ENCODE data around the gene SPG21.

Gene SPG21

GRCh38 chr15:64931381-64931780 lies 58.3 kb downstream of the SPG21 start:
- Histone ChIP-seq H3K9me3 (replicated peaks; ENCODE audit: low read length) (no peaks in the 10 kb centered on the region), H3K4me2 (ENCODE audit: low read length) (no peak overlapping the region), H3K36me3 (ENCODE audit: insufficient read depth, low read length) (no peaks in the 10 kb centered on the region), H3K4me3 (ENCODE audit: low read length) (no peak overlapping the region), H3K27me3 (ENCODE audit: control insufficient read depth, insufficient read depth, low read length) (no peaks in the 10 kb centered on the region), H3K4me1 (ENCODE audit: control insufficient read depth, insufficient read depth, low read length) (peaks cover 5% of the 10 kb centered on the region), H3K9ac (ENCODE audit: low read depth, low read length) (no peak overlapping the region)

GRCh38 chr15:64930778-64931371 lies 58.8 kb downstream of the SPG21 start:
- Histone ChIP-seq H3K4me3 (ENCODE audit: low read length) (no peak overlapping the region), H3K4me1 (ENCODE audit: control insufficient read depth, insufficient read depth, low read length) (peaks cover 5% of the 10 kb centered on the region), H3K36me3 (ENCODE audit: insufficient read depth, low read length) (no peaks in the 10 kb centered on the region), H3K9ac (ENCODE audit: low read depth, low read length) (no peak overlapping the region), H3K4me2 (ENCODE audit: low read length) (no peak overlapping the region), H3K9me3 (replicated peaks; ENCODE audit: low read length) (no peaks in the 10 kb centered on the region), H3K27me3 (ENCODE audit: control insufficient read depth, insufficient read depth, low read length) (no peaks in the 10 kb centered on the region)

- Histone ChIP-seq H3K27me3 (ENCODE audit: control insufficient read depth, insufficient read depth, low read length) (no peaks in the 10 kb centered on the region), H3K9ac (ENCODE audit: low read depth, low read length) (no peak overlapping the region), H3K9me3 (replicated peaks; ENCODE audit: low read length) (no peaks in the 10 kb centered on the region), H3K36me3 (ENCODE audit: insufficient read depth, low read length) (no peaks in the 10 kb centered on the region), H3K4me3 (ENCODE audit: low read length) (no peak overlapping the region), H3K4me1 (ENCODE audit: control insufficient read depth, insufficient read depth, low read length) (peaks cover 5% of the 10 kb centered on the region), H3K4me2 (ENCODE audit: low read length) (no peak overlapping the region)
Observed at GRCh38 chr15:64930019-64930652, 59.6 kb downstream of the SPG21 start.

- no peak overlapping the region for H3K4me3 ChIP-seq (ENCODE audit: low read length)
- no peak overlapping the region for H3K4me2 ChIP-seq (ENCODE audit: low read length)
- no peaks in the 10 kb centered on the region for H3K9me3 ChIP-seq (replicated peaks; ENCODE audit: low read length)
- H3K27me3 ChIP-seq (ENCODE audit: control insufficient read depth, insufficient read depth, low read length) = no peaks in the 10 kb centered on the region
- H3K4me1 ChIP-seq (ENCODE audit: control insufficient read depth, insufficient read depth, low read length) = peaks cover 5% of the 10 kb centered on the region
- H3K36me3 ChIP-seq (ENCODE audit: insufficient read depth, low read length) = no peaks in the 10 kb centered on the region
- no peak overlapping the region for H3K9ac ChIP-seq (ENCODE audit: low read depth, low read length)
Observed at GRCh38 chr15:64928626-64929220, 61.0 kb downstream of the SPG21 start.

GRCh38 chr15:64926661-64927060 lies 63.1 kb downstream of the SPG21 start:
- H3K4me3 ChIP-seq (ENCODE audit: low read length) = no peak overlapping the region

GRCh38 chr15:64925335-64926330 lies 64.1 kb downstream of the SPG21 start:
- no peaks in the 10 kb centered on the region for H3K27me3 ChIP-seq (ENCODE audit: control insufficient read depth, insufficient read depth, low read length)
- H3K36me3 ChIP-seq (ENCODE audit: insufficient read depth, low read length) = no peaks in the 10 kb centered on the region
- H3K4me2 ChIP-seq (ENCODE audit: low read length) = no peak overlapping the region
- peaks cover 2% of the 10 kb centered on the region for H3K4me1 ChIP-seq (ENCODE audit: control insufficient read depth, insufficient read depth, low read length)
- no peak overlapping the region for H3K9ac ChIP-seq (ENCODE audit: low read depth, low read length)
- H3K4me3 ChIP-seq (ENCODE audit: low read length) = no peak overlapping the region
- H3K9me3 ChIP-seq (replicated peaks; ENCODE audit: low read length) = no peaks in the 10 kb centered on the region

More at GRCh38 chr15:64926661-64927060, 63.1 kb downstream of the SPG21 start:
- Histone ChIP-seq H3K27me3 (ENCODE audit: control insufficient read depth, insufficient read depth, low read length) (no peaks in the 10 kb centered on the region), H3K4me1 (ENCODE audit: control insufficient read depth, insufficient read depth, low read length) (peaks cover 5% of the 10 kb centered on the region), H3K4me2 (ENCODE audit: low read length) (no peak overlapping the region), H3K36me3 (ENCODE audit: insufficient read depth, low read length) (no peaks in the 10 kb centered on the region), H3K9ac (ENCODE audit: low read depth, low read length) (no peak overlapping the region), H3K9me3 (replicated peaks; ENCODE audit: low read length) (no peaks in the 10 kb centered on the region)

- H3K4me2 ChIP-seq (ENCODE audit: low read length) = no peak overlapping the region
Observed at GRCh38 chr15:64923546-64923945, 66.2 kb downstream of the SPG21 start.

GRCh38 chr15:64921711-64922110 lies 68.0 kb downstream of the SPG21 start:
- no peaks in the 10 kb centered on the region for H3K4me1 ChIP-seq (ENCODE audit: control insufficient read depth, insufficient read depth, low read length)
- H3K9me3 ChIP-seq (replicated peaks; ENCODE audit: low read length) = no peaks in the 10 kb centered on the region
- H3K4me2 ChIP-seq (ENCODE audit: low read length) = no peak overlapping the region
- no peaks in the 10 kb centered on the region for H3K27me3 ChIP-seq (ENCODE audit: control insufficient read depth, insufficient read depth, low read length)
- H3K36me3 ChIP-seq (ENCODE audit: insufficient read depth, low read length) = no peaks in the 10 kb centered on the region
- H3K4me3 ChIP-seq (ENCODE audit: low read length) = no peak overlapping the region
- no peak overlapping the region for H3K9ac ChIP-seq (ENCODE audit: low read depth, low read length)

More at GRCh38 chr15:64923546-64923945, 66.2 kb downstream of the SPG21 start:
- H3K9ac ChIP-seq (ENCODE audit: low read depth, low read length) = no peak overlapping the region
- H3K36me3 ChIP-seq (ENCODE audit: insufficient read depth, low read length) = no peaks in the 10 kb centered on the region
- no peak overlapping the region for H3K4me3 ChIP-seq (ENCODE audit: low read length)
- H3K27me3 ChIP-seq (ENCODE audit: control insufficient read depth, insufficient read depth, low read length) = no peaks in the 10 kb centered on the region
- no peaks in the 10 kb centered on the region for H3K4me1 ChIP-seq (ENCODE audit: control insufficient read depth, insufficient read depth, low read length)
- no peaks in the 10 kb centered on the region for H3K9me3 ChIP-seq (replicated peaks; ENCODE audit: low read length)

- Histone ChIP-seq H3K4me1 (ENCODE audit: control insufficient read depth, insufficient read depth, low read length) (no peaks in the 10 kb centered on the region), H3K36me3 (ENCODE audit: insufficient read depth, low read length) (no peaks in the 10 kb centered on the region), H3K9me3 (replicated peaks; ENCODE audit: low read length) (no peaks in the 10 kb centered on the region), H3K4me3 (ENCODE audit: low read length) (no peak overlapping the region), H3K27me3 (ENCODE audit: control insufficient read depth, insufficient read depth, low read length) (no peaks in the 10 kb centered on the region), H3K4me2 (ENCODE audit: low read length) (no peak overlapping the region), H3K9ac (ENCODE audit: low read depth, low read length) (no peak overlapping the region)
Observed at GRCh38 chr15:64919721-64920120, 70.0 kb downstream of the SPG21 start.

- Histone ChIP-seq H3K4me1 (ENCODE audit: control insufficient read depth, insufficient read depth, low read length) (no peaks in the 10 kb centered on the region), H3K4me3 (ENCODE audit: low read length) (no peak overlapping the region), H3K4me2 (ENCODE audit: low read length) (no peak overlapping the region), H3K36me3 (ENCODE audit: insufficient read depth, low read length) (no peaks in the 10 kb centered on the region), H3K9me3 (replicated peaks; ENCODE audit: low read length) (no peaks in the 10 kb centered on the region), H3K9ac (ENCODE audit: low read depth, low read length) (no peak overlapping the region), H3K27me3 (ENCODE audit: control insufficient read depth, insufficient read depth, low read length) (no peaks in the 10 kb centered on the region)
Observed at GRCh38 chr15:64917211-64917610, 72.5 kb downstream of the SPG21 start.

GRCh38 chr15:64916365-64916764 lies 73.3 kb downstream of the SPG21 start:
- no peaks in the 10 kb centered on the region for H3K9me3 ChIP-seq (replicated peaks; ENCODE audit: low read length)

More at GRCh38 chr15:64916365-64916764, 73.3 kb downstream of the SPG21 start:
- Histone ChIP-seq H3K36me3 (ENCODE audit: insufficient read depth, low read length) (no peaks in the 10 kb centered on the region), H3K4me3 (ENCODE audit: low read length) (no peak overlapping the region), H3K27me3 (ENCODE audit: control insufficient read depth, insufficient read depth, low read length) (no peaks in the 10 kb centered on the region), H3K4me2 (ENCODE audit: low read length) (no peak overlapping the region), H3K9ac (ENCODE audit: low read depth, low read length) (no peak overlapping the region), H3K4me1 (ENCODE audit: control insufficient read depth, insufficient read depth, low read length) (peaks cover under 1% of the 10 kb centered on the region)

Data from skeletal muscle satellite cell (primary cell).